Hepatic stellate cell (primary cell): Measurements from ENCODE around the gene ITGB8.

ENCODE experiments used
- DNase-seq: peaks from one replicate; pipeline ENCODE4 v3.0.0; 2011; ENCODE audit warnings: low spot score

The ITGB8 gene

GRCh38 chr7:20307901-20308300 is 22.8 kb upstream of the ITGB8 start:
- no peak for DNase-seq

GRCh38 chr7:20310301-20310700 is 20.4 kb upstream of the ITGB8 start:
- no peak for DNase-seq

- DNase-seq, result no peak
These were observed 19.5 kb upstream of the ITGB8 start for GRCh38 chr7:20310963-20311742.

GRCh38 chr7:20311743-20312042 is 19.0 kb upstream of the ITGB8 start:
- no peak for DNase-seq

- no peak for DNase-seq
These were observed 18.1 kb upstream of the ITGB8 start for GRCh38 chr7:20312562-20312961.

GRCh38 chr7:20313626-20314025 is 17.1 kb upstream of the ITGB8 start:
- DNase-seq, result no peak

- DNase-seq, result no peak
These were observed 16.5 kb upstream of the ITGB8 start for GRCh38 chr7:20314198-20314597.

- no peak for DNase-seq
These were observed 14.0 kb upstream of the ITGB8 start for GRCh38 chr7:20316706-20317105.

- no peak for DNase-seq
These were observed 13.3 kb upstream of the ITGB8 start for GRCh38 chr7:20317413-20317812.

GRCh38 chr7:20318933-20319332 is 11.8 kb upstream of the ITGB8 start:
- no peak for DNase-seq

- no peak for DNase-seq
These were observed 10.4 kb upstream of the ITGB8 start for GRCh38 chr7:20320322-20320721.

- no peak for DNase-seq
These were observed 9.9 kb upstream of the ITGB8 start for GRCh38 chr7:20320786-20321185.

GRCh38 chr7:20323595-20323994 is 7.1 kb upstream of the ITGB8 start:
- no peak for DNase-seq

- DNase-seq, result no peak
These were observed 4.4 kb upstream of the ITGB8 start for GRCh38 chr7:20326342-20326741.

GRCh38 chr7:20327055-20327454 is 3.6 kb upstream of the ITGB8 start:
- no peak for DNase-seq

GRCh38 chr7:20328027-20328426 is 2.7 kb upstream of the ITGB8 start:
- no peak for DNase-seq

GRCh38 chr7:20328692-20329091 is 2.0 kb upstream of the ITGB8 start:
- no peak for DNase-seq

GRCh38 chr7:20329389-20330238 is 1.1 kb upstream of the ITGB8 start:
- peak; percentile 54 for DNase-seq

GRCh38 chr7:20330928-20331909 is 519 bp downstream of the ITGB8 start:
- no peak for DNase-seq

- DNase-seq, result no peak
These were observed 1.5 kb downstream of the ITGB8 start for GRCh38 chr7:20331910-20332813.

GRCh38 chr7:20338285-20338684 is 7.6 kb downstream of the ITGB8 start:
- DNase-seq, result no peak
